A549 (cell line): ENCODE measurements around the gene CYP2S1. TPM values are rescaled to one million over a fixed set of nuclear protein-coding genes. Genes with fewer than 3 reads are reported as not detected.
A peak's percentile ranks its signal among the peaks of the same experiment; 100 is the strongest.

ENCODE experiments used
- ATAC-seq, 2 experiments: fragments of 200-7000 bp in 1 of 2; fragments of >200 bp in 1 of 2; cut with Nextera tagmentation in 1 of 2; cut with Tn5 transposase in 1 of 2; 3 replicates each; pipeline versions ENCODE4 v1.8.0 to v1.9.1; 2018 to 2020; ENCODE audit warnings: mild to moderate bottlenecking in 1 of 2, moderate library complexity in 1 of 2
- CTCF ChIA-PET: fragments of 300-600 bp; sonication (Branson Sonifier 250); formaldehyde crosslinking; extraction: SDS; loops from one replicate; lab custom pipeline; 2021; ENCODE audit warnings: antibody characterized with exemption, inconsistent platforms; lab: Yijun Ruan, JAX
- POLR2A ChIA-PET: fragments of 350-600 bp; formaldehyde crosslinking; extraction: SDS; loops from one replicate; lab custom pipeline; 2021; ENCODE audit warnings: antibody characterized with exemption, inconsistent platforms; lab: Yijun Ruan, JAX
- DNase-seq, 2 experiments: peaks; one replicate each; pipeline versions ENCODE4 v3.0.0 to v3.0.0-alpha.2; 2011 to 2016; ENCODE audit warnings: low read depth in 1 of 2, low spot score in 1 of 2
- FAIRE-seq: peaks from 2 replicates; lab custom pipeline; 2011; peaks lifted over from hg19 to GRCh38; lab: Jason Lieb, UNC
- H3K27ac ChIP-seq, 2 experiments: fragments of >200 bp; sonication (Bioruptor Twin); formaldehyde crosslinking; 3 replicates each; pipeline ENCODE4 v1.5.1; 2016 to 2017
- H3K4me1 ChIP-seq: fragments of >200 bp; sonication (Bioruptor Twin); formaldehyde crosslinking; 3 replicates; pipeline ENCODE4 v1.6.1; 2016
- H3K4me2 ChIP-seq: fragments of >200 bp; sonication (Bioruptor Twin); formaldehyde crosslinking; 3 replicates; pipeline ENCODE4 v1.6.1; 2016
- H3K4me3 ChIP-seq: fragments of >200 bp; sonication (Bioruptor Twin); formaldehyde crosslinking; 3 replicates; pipeline ENCODE4 v1.5.1; 2016
- H3K9me3 ChIP-seq: fragments of >200 bp; sonication (Bioruptor Twin); formaldehyde crosslinking; 3 replicates; pipeline ENCODE4 v1.6.1; 2016
- BHLHE40 ChIP-seq: IDR thresholded peaks from 2 replicates; pipeline ENCODE4 v1.6.1; 2012; ENCODE audit warnings: low read depth, low read length, inconsistent platforms
- CHD2 ChIP-seq: fragments of 150-350 bp; IDR thresholded peaks from 2 replicates; pipeline ENCODE4 v1.6.1; 2014; ENCODE audit warnings: low read length; ENCODE audit not compliant: partially characterized antibody
- CHD4 ChIP-seq: fragments of 200-600 bp; sonication (generic); IDR thresholded peaks from 2 replicates; pipeline ENCODE4 v1.6.1; 2016; ENCODE audit warnings: antibody characterized with exemption, mild to moderate bottlenecking, borderline replicate concordance
- CTCF ChIP-seq: fragments of >200 bp; sonication (Bioruptor Twin); formaldehyde crosslinking; IDR thresholded peaks from 3 replicates; pipeline ENCODE4 v1.5.1; 2016
- E2F6 ChIP-seq: IDR thresholded peaks from 2 replicates; pipeline ENCODE4 v1.6.1; 2012; ENCODE audit warnings: low read depth, borderline replicate concordance
- EHF ChIP-seq: fragments of 250-450 bp; sonication (Bioruptor Pico); IDR thresholded peaks from 2 replicates; pipeline ENCODE4 v1.5.0; 2020; ENCODE audit warnings: mild to moderate bottlenecking
- EHMT2 ChIP-seq: fragments of 200-600 bp; sonication (generic); IDR thresholded peaks from 2 replicates; pipeline ENCODE4 v1.6.1; 2016; ENCODE audit warnings: antibody characterized with exemption, low read depth, mild to moderate bottlenecking, moderate library complexity
- FOSB ChIP-seq: fragments of 250-450 bp; sonication (Bioruptor Pico); IDR thresholded peaks from 2 replicates; pipeline ENCODE4 v1.5.0; 2020; ENCODE audit warnings: mild to moderate bottlenecking, moderate library complexity
- FOSL2 ChIP-seq, 2 experiments: fragments of 450-650 bp in 1 of 2; fragments of >200 bp in 1 of 2; sonication (Bioruptor Twin) in 1 of 2; formaldehyde crosslinking; IDR thresholded peaks; 2 replicates each; pipeline versions ENCODE4 v1.5.0 to v1.6.1; 2016 to 2020; ENCODE audit warnings: mild to moderate bottlenecking in 1 of 2, moderate library complexity in 1 of 2
- FOXS1 ChIP-seq: fragments of 250-450 bp; sonication (Bioruptor Pico); IDR thresholded peaks from 2 replicates; pipeline ENCODE4 v1.5.0; 2020; ENCODE audit warnings: mild to moderate bottlenecking, moderate library complexity
- HDAC2 ChIP-seq: fragments of 200-600 bp; sonication (generic); IDR thresholded peaks from 2 replicates; pipeline ENCODE4 v1.6.1; 2016
- HEYL ChIP-seq: fragments of 250-450 bp; sonication (Bioruptor Pico); IDR thresholded peaks from 2 replicates; pipeline ENCODE4 v1.8.0; 2021; ENCODE audit warnings: mild to moderate bottlenecking, moderate library complexity
- HOXA7 ChIP-seq: fragments of 250-450 bp; sonication (Bioruptor Pico); IDR thresholded peaks from 2 replicates; pipeline ENCODE4 v1.5.0; 2020; ENCODE audit warnings: mild to moderate bottlenecking, moderate library complexity
- HOXB5 ChIP-seq: fragments of 250-450 bp; sonication (Bioruptor Pico); IDR thresholded peaks from 2 replicates; pipeline ENCODE4 v1.5.0; 2020; ENCODE audit warnings: mild to moderate bottlenecking, moderate library complexity
- KDM5A ChIP-seq: fragments of 200-600 bp; sonication (generic); IDR thresholded peaks from 2 replicates; pipeline ENCODE4 v1.6.1; 2016; ENCODE audit warnings: antibody characterized with exemption, mild to moderate bottlenecking
- NFE2L2 ChIP-seq: fragments of 150-350 bp; conservative IDR thresholded peaks from 2 replicates; pipeline ENCODE4 v1.6.1; 2014; ENCODE audit warnings: low read length
- POLR2AphosphoS2 ChIP-seq: conservative IDR thresholded peaks from 2 replicates; pipeline ENCODE4 v1.6.1; 2012; ENCODE audit warnings: low read length, improper control_type of control experiment, inconsistent platforms
- RARB ChIP-seq: fragments of 250-450 bp; sonication (Bioruptor Pico); IDR thresholded peaks from 2 replicates; pipeline ENCODE4 v1.8.0; 2021; ENCODE audit warnings: mild to moderate bottlenecking, moderate library complexity
- RFX5 ChIP-seq: fragments of 450-650 bp; IDR thresholded peaks from 2 replicates; pipeline ENCODE4 v1.7.1; 2014; ENCODE audit warnings: antibody characterized with exemption, mild to moderate bottlenecking, moderate library complexity
- TFCP2L1 ChIP-seq: fragments of 250-450 bp; sonication (Bioruptor Pico); IDR thresholded peaks from 2 replicates; pipeline ENCODE4 v1.5.0; 2021; ENCODE audit warnings: mild to moderate bottlenecking
- TP53 ChIP-seq: fragments of 250-450 bp; sonication (Bioruptor Pico); IDR thresholded peaks from 2 replicates; pipeline ENCODE4 v1.5.0; 2021; ENCODE audit warnings: mild to moderate bottlenecking, moderate library complexity
- ZC3H11A ChIP-seq: fragments of 450-650 bp; IDR thresholded peaks from 2 replicates; pipeline ENCODE4 v1.6.1; 2014; ENCODE audit warnings: antibody characterized with exemption, mild to moderate bottlenecking
- WGBS: methylation state at CpG from one replicate; pipeline ENCODE4 v1.1.6; 2017; ENCODE audit errors: missing lambda C conversion rate; 5-methylcytosine and 5-hydroxymethylcytosine counted together
- polyA plus RNA-seq, 4 experiments: library from polyadenylated mRNA; depleted of rRNA in 3 of 4; stranded (reverse); fragments of >200 nt; fragmentation: RNase III in 1 of 4; extraction: RNeasy Plus Mini Kit Qiagen cat#74134 plus additional on column Dnase treatment in 1 of 4; gene quantifications; 2 replicates in 3 of 4; 3 replicates in 1 of 4; pipeline ENCODE4 v1.2.3, GENCODE V29; 2011 to 2017
- TF ChIP-seq, protein P1 (sequence below): fragments of 450-650 bp; IDR thresholded peaks from 2 replicates; pipeline ENCODE4 v1.6.1; 2014; ENCODE audit warnings: antibody characterized with exemption
- TF ChIP-seq, protein P2 (sequence below): fragments of 250-450 bp; sonication (Bioruptor Pico); IDR thresholded peaks from 2 replicates; pipeline ENCODE4 v1.5.0; 2021; ENCODE audit warnings: mild to moderate bottlenecking, moderate library complexity, borderline replicate concordance
- TF ChIP-seq, protein P3 (sequence below): fragments of 250-450 bp; sonication (Bioruptor Pico); IDR thresholded peaks from 2 replicates; pipeline ENCODE4 v1.5.0; 2020; ENCODE audit warnings: low read depth, mild to moderate bottlenecking, moderate library complexity
- TF ChIP-seq, protein P4 (sequence below): fragments of >200 bp; sonication (Bioruptor Twin); formaldehyde crosslinking; IDR thresholded peaks from 3 replicates; pipeline ENCODE4 v1.6.1; 2016
- TF ChIP-seq, protein P5 (sequence below): fragments of >200 bp; sonication (Bioruptor Twin); formaldehyde crosslinking; IDR thresholded peaks from 2 replicates; pipeline ENCODE4 v1.6.1; 2016

The CYP2S1 gene
- polyA plus RNA-seq, 2 of the 4 experiments (the other 2 are of a cell fraction) = 8.6 to 28.1 TPM

DNA sequence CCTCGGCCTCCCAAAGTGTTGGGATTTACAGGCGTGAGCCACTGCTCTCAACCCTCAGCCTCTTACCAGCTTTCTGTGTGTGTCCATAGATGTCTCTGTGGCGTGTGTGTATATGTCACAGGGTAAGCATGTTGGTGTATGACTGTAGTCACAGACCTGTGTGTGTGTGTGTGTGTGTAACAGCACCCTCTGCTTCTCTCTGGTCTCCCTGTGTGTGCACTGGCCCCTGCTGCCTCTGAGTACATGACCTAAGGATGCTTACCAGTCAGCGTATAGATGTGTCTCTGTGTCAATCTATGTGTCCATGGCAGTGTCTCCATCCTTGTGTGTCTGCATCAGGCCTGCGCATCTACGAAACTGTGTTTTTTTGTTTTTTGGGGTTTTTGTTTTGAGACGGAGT lies 31.6 kb downstream of the CYP2S1 start:
- POLR2A ChIA-PET = interaction anchor here (1.6 to 4.9 kb wide), 4 partner anchors 35 to 508 kb away, joined by 3 to 85 read pairs (median 20); partner anchors contain the start of genes B9D2, COQ8B, HNRNPUL1 and ITPKC

GRCh38 chr19:41225238-41226052 lies 32.4 kb downstream of the CYP2S1 start:
- H3K4me1 ChIP-seq = peaks cover 72% of the 10 kb centered on the region
- H3K4me3 ChIP-seq = peak overlapping the region; percentile 41
- DNase-seq (peak; percentile 100), FAIRE-seq (peak; percentile 100), ATAC-seq (peak; percentile 75 to 80)
- WGBS = 32% methylated on average over 29 of the region's 29 CpGs
- ChIA-PET CTCF (interaction anchor here (0.6 to 16.4 kb wide), 16 partner anchors 9 to 127 kb away, joined by 3 to 295 read pairs (median 6); partner anchors contain the start of gene HNRNPUL1), POLR2A (interaction anchor here (0.6 to 4.9 kb wide), 20 partner anchors 9 to 512 kb away, joined by 3 to 85 read pairs (median 6); partner anchors contain the start of genes B9D2, CCDC97, COQ8B and HNRNPUL1)
- peak overlapping the region; percentile 91 to 95 for H3K27ac ChIP-seq
- peak overlapping the region; percentile 91 for H3K4me2 ChIP-seq
- no peaks in the 10 kb centered on the region for H3K9me3 ChIP-seq
- TF ChIP-seq HOXA7 (CRISPR knock-in tag) = peak; percentile 94
- TF ChIP-seq, protein P1, sequence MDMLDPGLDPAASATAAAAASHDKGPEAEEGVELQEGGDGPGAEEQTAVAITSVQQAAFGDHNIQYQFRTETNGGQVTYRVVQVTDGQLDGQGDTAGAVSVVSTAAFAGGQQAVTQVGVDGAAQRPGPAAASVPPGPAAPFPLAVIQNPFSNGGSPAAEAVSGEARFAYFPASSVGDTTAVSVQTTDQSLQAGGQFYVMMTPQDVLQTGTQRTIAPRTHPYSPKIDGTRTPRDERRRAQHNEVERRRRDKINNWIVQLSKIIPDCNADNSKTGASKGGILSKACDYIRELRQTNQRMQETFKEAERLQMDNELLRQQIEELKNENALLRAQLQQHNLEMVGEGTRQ = no peak; the same call in 1 of the 2 replicates
- no peak for TF ChIP-seq HDAC2
- TF ChIP-seq RFX5 = no peak; the same call in none of the 2 replicates
- no peak for TF ChIP-seq E2F6
- no peak for TF ChIP-seq CTCF
- TF ChIP-seq, protein P2, sequence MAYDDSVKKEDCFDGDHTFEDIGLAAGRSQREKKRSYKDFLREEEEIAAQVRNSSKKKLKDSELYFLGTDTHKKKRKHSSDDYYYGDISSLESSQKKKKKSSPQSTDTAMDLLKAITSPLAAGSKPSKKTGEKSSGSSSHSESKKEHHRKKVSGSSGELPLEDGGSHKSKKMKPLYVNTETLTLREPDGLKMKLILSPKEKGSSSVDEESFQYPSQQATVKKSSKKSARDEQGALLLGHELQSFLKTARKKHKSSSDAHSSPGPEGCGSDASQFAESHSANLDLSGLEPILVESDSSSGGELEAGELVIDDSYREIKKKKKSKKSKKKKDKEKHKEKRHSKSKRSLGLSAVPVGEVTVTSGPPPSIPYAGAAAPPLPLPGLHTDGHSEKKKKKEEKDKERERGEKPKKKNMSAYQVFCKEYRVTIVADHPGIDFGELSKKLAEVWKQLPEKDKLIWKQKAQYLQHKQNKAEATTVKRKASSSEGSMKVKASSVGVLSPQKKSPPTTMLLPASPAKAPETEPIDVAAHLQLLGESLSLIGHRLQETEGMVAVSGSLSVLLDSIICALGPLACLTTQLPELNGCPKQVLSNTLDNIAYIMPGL (CRISPR knock-in tag) = no peak
- TF ChIP-seq TFCP2L1 (CRISPR knock-in tag) = peak; percentile 73; the same call in 1 of the 2 replicates
- TF ChIP-seq EHMT2 = no peak
- TF ChIP-seq ZC3H11A = no peak
- peak; percentile 76; the same call in 1 of the 2 replicates for TF ChIP-seq FOSB (CRISPR knock-in tag)
- TF ChIP-seq, protein P3, sequence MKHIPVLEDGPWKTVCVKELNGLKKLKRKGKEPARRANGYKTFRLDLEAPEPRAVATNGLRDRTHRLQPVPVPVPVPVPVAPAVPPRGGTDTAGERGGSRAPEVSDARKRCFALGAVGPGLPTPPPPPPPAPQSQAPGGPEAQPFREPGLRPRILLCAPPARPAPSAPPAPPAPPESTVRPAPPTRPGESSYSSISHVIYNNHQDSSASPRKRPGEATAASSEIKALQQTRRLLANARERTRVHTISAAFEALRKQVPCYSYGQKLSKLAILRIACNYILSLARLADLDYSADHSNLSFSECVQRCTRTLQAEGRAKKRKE (CRISPR knock-in tag) = peak; percentile 98
- TF ChIP-seq BHLHE40 = peak; percentile 67; the same call in 1 of the 2 replicates
- peak; percentile 78; the same call in 1 of the 2 replicates for TF ChIP-seq RARB
- peak; percentile 92 for TF ChIP-seq EHF (CRISPR knock-in tag)
- TF ChIP-seq, protein P4, sequence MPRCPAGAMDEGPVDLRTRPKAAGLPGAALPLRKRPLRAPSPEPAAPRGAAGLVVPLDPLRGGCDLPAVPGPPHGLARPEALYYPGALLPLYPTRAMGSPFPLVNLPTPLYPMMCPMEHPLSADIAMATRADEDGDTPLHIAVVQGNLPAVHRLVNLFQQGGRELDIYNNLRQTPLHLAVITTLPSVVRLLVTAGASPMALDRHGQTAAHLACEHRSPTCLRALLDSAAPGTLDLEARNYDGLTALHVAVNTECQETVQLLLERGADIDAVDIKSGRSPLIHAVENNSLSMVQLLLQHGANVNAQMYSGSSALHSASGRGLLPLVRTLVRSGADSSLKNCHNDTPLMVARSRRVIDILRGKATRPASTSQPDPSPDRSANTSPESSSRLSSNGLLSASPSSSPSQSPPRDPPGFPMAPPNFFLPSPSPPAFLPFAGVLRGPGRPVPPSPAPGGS = no peak; the same call in 2 of the 3 replicates
- no peak for TF ChIP-seq CHD4
- TF ChIP-seq CHD2 = peak; percentile 77
- peak; percentile 99 for TF ChIP-seq FOSL2 (IDR thresholded peaks at IDR 0.05)
- peak; percentile 99 for TF ChIP-seq FOSL2 (CRISPR knock-in tag; IDR thresholded peaks at IDR 0.05)
- TF ChIP-seq FOXS1 = peak; percentile 86; the same call in 1 of the 2 replicates
- TF ChIP-seq TP53 (CRISPR knock-in tag) = peak; percentile 91
- peak; percentile 96 for TF ChIP-seq HOXB5 (CRISPR knock-in tag)
- TF ChIP-seq POLR2AphosphoS2 = peak; percentile 56; the same call in 1 of the 2 replicates
- peak; percentile 51; the same call in 1 of the 2 replicates for TF ChIP-seq NFE2L2
- no peak for TF ChIP-seq KDM5A

More for the DNA sequence above, 31.6 kb downstream of the CYP2S1 start:
- Histone ChIP-seq H3K4me1 (peaks cover 73% of the 10 kb centered on the region), H3K4me2 (peak overlapping the region; percentile 91), H3K27ac (peak overlapping the region; percentile 91 to 95), H3K4me3 (no peak overlapping the region), H3K9me3 (no peaks in the 10 kb centered on the region)
- TF ChIP-seq, protein P5, sequence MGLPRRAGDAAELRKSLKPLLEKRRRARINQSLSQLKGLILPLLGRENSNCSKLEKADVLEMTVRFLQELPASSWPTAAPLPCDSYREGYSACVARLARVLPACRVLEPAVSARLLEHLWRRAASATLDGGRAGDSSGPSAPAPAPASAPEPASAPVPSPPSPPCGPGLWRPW = no peak
- TF ChIP-seq TP53 (CRISPR knock-in tag) (no peak), HEYL (CRISPR knock-in tag) (0 out of 2 replicates have a peak, but pooled peaks have one; percentile 47)
- DNase-seq = no peak
- no peak for FAIRE-seq
- WGBS = 92% methylated on average over 7 of the region's 7 CpGs
- ATAC-seq = no peak
- CTCF ChIA-PET = interaction anchor here (0.5 to 16.4 kb wide), 12 partner anchors 10 to 569 kb away, joined by 3 to 295 read pairs (median 6); partner anchors contain the start of gene HNRNPUL1
